ENCODE results near the gene GRIN2A. TPM values are rescaled to one million over a fixed set of nuclear protein-coding genes. Genes with fewer than 3 reads are reported as not detected.

The GRIN2A gene
- total RNA-seq, 4 donors from 2014 or later, result 0.19 to 0.56 (median 0.35) TPM

DNA sequence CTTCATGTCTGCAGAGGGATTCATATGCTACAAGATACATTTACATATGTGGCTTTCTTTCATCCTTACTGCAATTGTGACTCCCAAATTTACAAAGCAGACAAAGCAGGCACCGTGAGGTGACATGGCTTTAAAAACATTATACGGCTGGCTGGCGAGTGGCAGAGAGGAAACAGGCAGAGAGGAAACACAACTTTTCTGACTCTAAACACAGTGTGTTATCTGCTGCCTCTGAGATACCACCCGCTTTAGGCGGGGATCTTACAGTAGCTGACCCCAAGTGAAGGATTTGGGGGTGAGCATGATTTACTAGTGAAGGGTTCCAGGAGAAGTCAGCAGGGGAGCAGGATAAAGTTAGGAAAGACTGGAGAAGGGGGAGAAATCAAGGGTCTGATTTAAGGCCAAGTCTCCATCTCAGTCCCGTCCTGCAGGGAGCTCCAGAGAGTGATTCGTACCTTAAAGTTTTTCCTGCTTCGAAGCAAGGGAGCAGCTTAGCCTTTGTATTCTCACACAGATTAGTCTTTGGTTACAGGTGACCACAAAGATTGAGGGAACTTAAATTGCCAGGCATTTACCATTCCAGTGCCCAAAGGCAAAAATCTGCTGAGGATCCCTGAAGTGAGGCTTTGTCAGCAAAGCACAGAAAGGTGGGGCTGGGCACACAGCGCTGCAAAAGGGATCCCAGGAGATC, 355.0 kb downstream of the GRIN2A start:
- no peaks in the 10 kb centered on the region for H3K36me3 ChIP-seq
- WGBS, 2 donors, result 55 to 57% methylated on average over 9 of the region's 9 CpGs
- intact Hi-C loops (cut with DNase I), result no loop called here
- DNase-seq, result no peak
- H3K27ac ChIP-seq, result no peak overlapping the region
- no peak overlapping the region for H3K4me3 ChIP-seq
- TF ChIP-seq, protein P1, sequence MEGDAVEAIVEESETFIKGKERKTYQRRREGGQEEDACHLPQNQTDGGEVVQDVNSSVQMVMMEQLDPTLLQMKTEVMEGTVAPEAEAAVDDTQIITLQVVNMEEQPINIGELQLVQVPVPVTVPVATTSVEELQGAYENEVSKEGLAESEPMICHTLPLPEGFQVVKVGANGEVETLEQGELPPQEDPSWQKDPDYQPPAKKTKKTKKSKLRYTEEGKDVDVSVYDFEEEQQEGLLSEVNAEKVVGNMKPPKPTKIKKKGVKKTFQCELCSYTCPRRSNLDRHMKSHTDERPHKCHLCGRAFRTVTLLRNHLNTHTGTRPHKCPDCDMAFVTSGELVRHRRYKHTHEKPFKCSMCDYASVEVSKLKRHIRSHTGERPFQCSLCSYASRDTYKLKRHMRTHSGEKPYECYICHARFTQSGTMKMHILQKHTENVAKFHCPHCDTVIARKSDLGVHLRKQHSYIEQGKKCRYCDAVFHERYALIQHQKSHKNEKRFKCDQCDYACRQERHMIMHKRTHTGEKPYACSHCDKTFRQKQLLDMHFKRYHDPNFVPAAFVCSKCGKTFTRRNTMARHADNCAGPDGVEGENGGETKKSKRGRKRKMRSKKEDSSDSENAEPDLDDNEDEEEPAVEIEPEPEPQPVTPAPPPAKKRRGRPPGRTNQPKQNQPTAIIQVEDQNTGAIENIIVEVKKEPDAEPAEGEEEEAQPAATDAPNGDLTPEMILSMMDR (IDR thresholded peaks at IDR 0.05), result no peak
- TF ChIP-seq POLR2A (IDR thresholded peaks at IDR 0.05), result no peak
- no peaks in the 10 kb centered on the region for H3K9me3 ChIP-seq
- no peaks in the 10 kb centered on the region for H3K27me3 ChIP-seq
- no peaks in the 10 kb centered on the region for H3K4me1 ChIP-seq

DNA sequence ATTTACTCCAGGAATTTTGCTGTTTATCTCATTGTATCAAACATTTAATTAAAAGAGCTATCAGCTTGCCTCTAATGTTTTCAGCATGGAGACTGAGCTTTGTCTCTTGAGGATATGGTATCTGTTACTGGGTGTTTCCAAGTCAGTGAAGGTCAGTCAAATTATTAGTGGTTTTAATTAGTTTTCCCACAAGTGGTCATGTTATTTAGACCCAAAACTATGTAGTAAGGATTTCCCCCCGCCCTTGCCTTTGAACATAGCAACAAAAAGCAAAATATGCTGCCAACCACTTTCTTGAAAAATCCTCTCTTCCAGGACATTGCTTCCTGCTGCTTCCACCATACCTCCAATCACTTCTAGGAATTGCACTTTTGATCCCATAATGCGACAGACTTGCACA, 355.6 kb downstream of the GRIN2A start:
- intact Hi-C loops (cut with DNase I), result no loop called here
- no peaks in the 10 kb centered on the region for H3K36me3 ChIP-seq
- DNase-seq, result no peak
- H3K4me3 ChIP-seq, result no peak overlapping the region
- 30 to 72% methylated on average over 2 of the region's 2 CpGs for WGBS, 2 donors
- no peaks in the 10 kb centered on the region for H3K9me3 ChIP-seq
- TF ChIP-seq POLR2A (IDR thresholded peaks at IDR 0.05), result no peak
- TF ChIP-seq, protein P1 (IDR thresholded peaks at IDR 0.05), result no peak
- H3K27ac ChIP-seq, result no peak overlapping the region
- no peaks in the 10 kb centered on the region for H3K4me1 ChIP-seq
- no peaks in the 10 kb centered on the region for H3K27me3 ChIP-seq

DNA sequence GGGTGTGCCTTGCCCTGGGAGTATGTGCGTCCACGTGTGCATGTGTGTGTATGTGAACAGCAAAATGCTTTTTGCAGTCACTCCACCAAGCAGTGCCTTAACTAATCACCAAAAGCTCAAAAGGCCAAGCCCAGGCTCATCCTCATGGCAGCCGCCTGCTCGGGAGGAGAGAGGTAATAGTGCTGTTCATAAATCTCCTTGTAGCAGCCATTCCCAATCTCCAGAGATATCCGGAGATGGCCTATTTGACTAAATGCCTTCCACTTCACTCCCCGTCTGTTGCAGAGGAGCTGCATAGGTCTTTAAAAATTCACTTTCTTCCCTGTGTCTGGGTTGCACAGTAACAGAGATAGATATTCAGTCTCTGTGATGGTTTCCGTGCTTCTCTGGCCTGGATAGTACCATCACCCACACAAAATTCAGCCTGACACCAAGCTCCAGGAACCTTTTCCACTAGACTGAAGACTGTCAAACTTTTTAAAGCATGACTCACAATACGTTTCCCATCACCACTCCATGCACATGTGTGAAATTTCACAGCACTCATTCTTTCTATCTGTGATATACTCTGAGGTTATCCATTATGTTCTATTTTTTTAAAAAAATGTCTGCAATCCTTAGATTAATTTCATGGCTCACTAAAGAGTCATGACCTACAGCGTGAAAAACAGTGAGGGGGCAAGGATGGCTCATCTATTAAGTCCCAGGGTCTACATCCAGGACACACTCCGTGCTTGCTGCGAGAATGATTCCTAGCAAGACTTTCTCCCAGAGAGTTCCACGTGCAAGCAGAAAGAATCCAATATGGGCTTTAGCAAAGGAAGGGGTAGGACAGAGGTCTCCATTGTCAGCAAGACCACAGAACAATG, 357.8 kb downstream of the GRIN2A start:
- Histone ChIP-seq H3K9me3 (no peaks in the 10 kb centered on the region), H3K27me3 (no peaks in the 10 kb centered on the region), H3K4me1 (no peaks in the 10 kb centered on the region), H3K4me3 (no peak overlapping the region), H3K27ac (no peak overlapping the region), H3K36me3 (no peaks in the 10 kb centered on the region)
- intact Hi-C loops (cut with DNase I), result no loop called here
- no peak for TF ChIP-seq POLR2A (IDR thresholded peaks at IDR 0.05)
- DNase-seq, result no peak
- WGBS, 2 donors, result 70 to 78% methylated on average over 10 to 12 of the region's 12 CpGs

DNA sequence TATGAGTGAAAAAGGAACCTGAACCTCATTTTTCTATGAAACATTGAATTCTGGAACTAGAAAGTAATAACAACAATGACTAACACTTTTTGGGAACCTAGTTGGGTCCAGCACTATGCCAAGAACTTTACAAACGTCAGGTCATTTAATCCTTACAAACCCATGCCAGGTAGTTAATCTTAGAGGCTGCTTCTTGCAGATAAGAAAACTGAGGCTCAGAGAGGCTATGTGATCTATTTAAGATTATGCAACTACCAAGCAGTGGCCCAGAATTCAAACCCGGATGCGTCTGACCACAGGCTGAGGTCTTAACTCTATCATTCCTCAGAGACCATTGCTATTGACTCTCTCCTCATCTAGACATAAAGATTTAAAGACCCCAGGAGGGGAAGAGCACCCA, 358.7 kb downstream of the GRIN2A start:
- Histone ChIP-seq H3K9me3 (no peaks in the 10 kb centered on the region), H3K4me3 (no peak overlapping the region), H3K27me3 (no peaks in the 10 kb centered on the region), H3K4me1 (no peaks in the 10 kb centered on the region), H3K27ac (no peak overlapping the region), H3K36me3 (no peaks in the 10 kb centered on the region)
- intact Hi-C loops (cut with DNase I), result no loop called here
- no peak for DNase-seq
- 57 to 64% methylated on average over 3 of the region's 3 CpGs for WGBS, 2 donors
- TF ChIP-seq, protein P1 (IDR thresholded peaks at IDR 0.05), result no peak
- no peak for TF ChIP-seq POLR2A (IDR thresholded peaks at IDR 0.05)

DNA sequence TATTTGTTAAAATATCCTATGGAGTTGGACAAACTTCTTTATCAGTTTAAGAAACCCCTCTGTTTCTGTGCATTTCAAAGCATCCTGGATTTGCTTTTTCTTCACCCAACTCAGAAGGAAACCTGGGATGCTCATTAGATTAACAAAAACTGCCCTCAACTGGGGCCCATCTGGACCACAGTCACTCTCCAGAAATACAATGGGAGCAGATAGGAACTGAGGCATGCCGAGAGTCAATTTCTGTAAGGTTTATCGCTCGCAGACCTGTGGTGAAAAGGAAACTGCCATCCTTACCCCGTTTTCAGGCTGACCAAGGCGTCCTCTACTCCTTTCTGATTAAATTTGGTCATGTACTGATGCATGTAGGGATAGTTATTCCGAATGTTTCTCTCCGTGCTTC, 360.3 kb downstream of the GRIN2A start:
- DNase-seq, result no peak
- H3K4me3 ChIP-seq, result no peak overlapping the region
- 56 to 64% methylated on average over 7 of the region's 7 CpGs for WGBS, 2 donors
- intact Hi-C loops (cut with DNase I), result no loop called here
- no peaks in the 10 kb centered on the region for H3K27me3 ChIP-seq
- TF ChIP-seq POLR2A (IDR thresholded peaks at IDR 0.05), result no peak
- TF ChIP-seq, protein P1 (IDR thresholded peaks at IDR 0.05), result no peak
- H3K27ac ChIP-seq, result no peak overlapping the region
- no peaks in the 10 kb centered on the region for H3K4me1 ChIP-seq
- H3K36me3 ChIP-seq, result no peaks in the 10 kb centered on the region
- no peaks in the 10 kb centered on the region for H3K9me3 ChIP-seq
